ENCODE results near the gene KCNH5.
"Not testable (repeated sequence)": the region's sequence is repeated elsewhere in the genome, so short reads cannot be mapped to it uniquely, and the experiment has no call there.

The KCNH5 gene

GRCh38 chr14:62882967-62883366 lies 162.3 kb downstream of the KCNH5 start:
- no peak for DNase-seq (ENCODE audit: low read depth)

- no peak for DNase-seq (ENCODE audit: low read depth)
These were observed 178.9 kb downstream of the KCNH5 start for GRCh38 chr14:62866376-62866775.

- DNase-seq (ENCODE audit: low read depth) = no peak
These were observed 180.7 kb downstream of the KCNH5 start for GRCh38 chr14:62864588-62864987.

GRCh38 chr14:62858011-62858410 lies 187.2 kb downstream of the KCNH5 start:
- not testable (repeated sequence) for DNase-seq (ENCODE audit: low read depth)

GRCh38 chr14:62854951-62855350 lies 190.3 kb downstream of the KCNH5 start:
- DNase-seq (ENCODE audit: low read depth) = no peak

GRCh38 chr14:62847168-62847567 lies 198.1 kb downstream of the KCNH5 start:
- DNase-seq (ENCODE audit: low read depth) = no peak

- no peak for DNase-seq (ENCODE audit: low read depth)
These were observed 200.7 kb downstream of the KCNH5 start for GRCh38 chr14:62844546-62844945.

GRCh38 chr14:62824086-62824485 lies 221.2 kb downstream of the KCNH5 start:
- no peak for DNase-seq (ENCODE audit: low read depth)

- no peak for DNase-seq (ENCODE audit: low read depth)
These were observed 225.3 kb downstream of the KCNH5 start for GRCh38 chr14:62819931-62820330.

- DNase-seq (ENCODE audit: low read depth) = no peak
These were observed 237.6 kb downstream of the KCNH5 start for GRCh38 chr14:62807636-62808035.

- no peak for DNase-seq (ENCODE audit: low read depth)
These were observed 244.7 kb downstream of the KCNH5 start for GRCh38 chr14:62800577-62800976.

GRCh38 chr14:62796431-62796830 lies 248.8 kb downstream of the KCNH5 start:
- no peak for DNase-seq (ENCODE audit: low read depth)

- no peak for DNase-seq (ENCODE audit: low read depth)
These were observed 252.7 kb downstream of the KCNH5 start for GRCh38 chr14:62792578-62792977.

- not testable (repeated sequence) for DNase-seq (ENCODE audit: low read depth)
These were observed 263.9 kb downstream of the KCNH5 start for GRCh38 chr14:62781328-62781727.

GRCh38 chr14:62778852-62779251 lies 266.4 kb downstream of the KCNH5 start:
- DNase-seq (ENCODE audit: low read depth) = peak; percentile 0

GRCh38 chr14:62778310-62778709 lies 266.9 kb downstream of the KCNH5 start:
- DNase-seq (ENCODE audit: low read depth) = no peak

- no peak for DNase-seq (ENCODE audit: low read depth)
These were observed 267.7 kb downstream of the KCNH5 start for GRCh38 chr14:62777510-62777909.

GRCh38 chr14:62776300-62776699 lies 269.0 kb downstream of the KCNH5 start:
- DNase-seq (ENCODE audit: low read depth) = no peak

GRCh38 chr14:62768753-62769152 lies 276.5 kb downstream of the KCNH5 start:
- no peak for DNase-seq (ENCODE audit: low read depth)

GRCh38 chr14:62763951-62764350 lies 281.3 kb downstream of the KCNH5 start:
- no peak for DNase-seq (ENCODE audit: low read depth)

GRCh38 chr14:62759796-62760195 lies 285.5 kb downstream of the KCNH5 start:
- no peak for DNase-seq (ENCODE audit: low read depth)

- not testable (repeated sequence) for DNase-seq (ENCODE audit: low read depth)
These were observed 298.4 kb downstream of the KCNH5 start for GRCh38 chr14:62746881-62747280.

- no peak for DNase-seq (ENCODE audit: low read depth)
These were observed 299.8 kb downstream of the KCNH5 start for GRCh38 chr14:62745496-62745895.

GRCh38 chr14:62743560-62743959 lies 301.7 kb downstream of the KCNH5 start:
- DNase-seq (ENCODE audit: low read depth) = no peak

GRCh38 chr14:62743118-62743517 lies 302.1 kb downstream of the KCNH5 start:
- no peak for DNase-seq (ENCODE audit: low read depth)
